Fibroblast of skin of right quadriceps (primary cell): ENCODE data around the gene MARCHF2.
"Not testable (repeated sequence)": the region's sequence is repeated elsewhere in the genome, so short reads cannot be mapped to it uniquely, and the experiment has no call there.

Experiments
- DNase-seq: peaks from one replicate; pipeline ENCODE4 v3.0.0-alpha.2; 2013

MARCHF2 gene

GRCh38 chr19:8412783-8413628 is at the start of gene MARCHF2:
Gene MARCHF2 (plus strand): TSS chr19:8413305. CDS start chr19:8421841, 8,536 bp downstream.
- DNase-seq: peak; percentile 96

GRCh38 chr19:8363803-8364771 is 49.0 kb upstream of the MARCHF2 start, which contains the start of gene ANGPTL4:
Gene ANGPTL4 (plus strand): TSS chr19:8364155. CDS start chr19:8364322, 167 bp downstream.
- peak; percentile 63 for DNase-seq

- no peak for DNase-seq
Measured at GRCh38 chr19:8366121-8366581, 47.0 kb upstream of the MARCHF2 start.

- peak; percentile 13 for DNase-seq
Measured at GRCh38 chr19:8366961-8367326, 46.2 kb upstream of the MARCHF2 start.

- DNase-seq: peak; percentile 98
Measured at GRCh38 chr19:8367327-8368001, 45.6 kb upstream of the MARCHF2 start.

GRCh38 chr19:8370176-8371010 is 42.7 kb upstream of the MARCHF2 start:
- no peak for DNase-seq

- DNase-seq: no peak
Measured at GRCh38 chr19:8371011-8371804, 41.9 kb upstream of the MARCHF2 start.

GRCh38 chr19:8373867-8374813 is 39.0 kb upstream of the MARCHF2 start:
- DNase-seq: no peak

- DNase-seq: not testable (repeated sequence)
Measured at GRCh38 chr19:8375766-8376165, 37.3 kb upstream of the MARCHF2 start.

- not testable (repeated sequence) for DNase-seq
Measured at GRCh38 chr19:8376373-8376974, 36.6 kb upstream of the MARCHF2 start.

GRCh38 chr19:8377598-8377997 is 35.5 kb upstream of the MARCHF2 start:
- DNase-seq: no peak

- DNase-seq: not testable (repeated sequence)
Measured at GRCh38 chr19:8379156-8379891, 33.8 kb upstream of the MARCHF2 start.

GRCh38 chr19:8384569-8384968 is 28.5 kb upstream of the MARCHF2 start:
- DNase-seq: not testable (repeated sequence)

GRCh38 chr19:8385103-8385502 is 28.0 kb upstream of the MARCHF2 start:
- DNase-seq: not testable (repeated sequence)

- not testable (repeated sequence) for DNase-seq
Measured at GRCh38 chr19:8385566-8385965, 27.5 kb upstream of the MARCHF2 start.

- DNase-seq: not testable (repeated sequence)
Measured at GRCh38 chr19:8386419-8386818, 26.7 kb upstream of the MARCHF2 start.

- no peak for DNase-seq
Measured at GRCh38 chr19:8386990-8387389, 26.1 kb upstream of the MARCHF2 start.
